Natural killer cell treated with Interleukin-12 subunit alpha and Interleukin-12 subunit beta and Interleukin-15 and Interleukin-18, amount 100 ng/mL, for 72 hours (primary cell): ENCODE data around the gene SMURF1. TPM values are rescaled to one million over a fixed set of nuclear protein-coding genes. Genes with fewer than 3 reads are reported as not detected.
"Not testable (repeated sequence)": the region's sequence is repeated elsewhere in the genome, so short reads cannot be mapped to it uniquely, and the experiment has no call there.

Experiments used
- ATAC-seq, 2 donors: fragments of 150-1000 bp; cut with Tn5 transposase in 1 of 2; sonication (Bioruptor Pico), chemical (Tn5 transposase) in 1 of 2; 2 replicates each; pipeline ENCODE4 v1.10.0; 2021
- DNase-seq: peaks from one replicate; pipeline ENCODE4 v3.0.0; 2022; ENCODE audit warnings: low spot score
- H3K27ac Mint-ChIP-seq, 2 donors: 1 replicate in 1 of 2; 2 replicates in 1 of 2; pipeline ENCODE4 v1.8.0; 2022; ENCODE audit warnings: mixed read lengths in 2 of 2, mild to moderate bottlenecking in 1 of 2, moderate library complexity in 1 of 2
- H3K27me3 Mint-ChIP-seq, 2 donors: 1 replicate in 1 of 2; 2 replicates in 1 of 2; pipeline ENCODE4 v1.8.0; 2022; ENCODE audit warnings: mixed read lengths in 2 of 2
- H3K36me3 Mint-ChIP-seq: one replicate; pipeline ENCODE4 v1.8.0; 2022; ENCODE audit warnings: mixed read lengths
- H3K4me1 Mint-ChIP-seq, 2 donors: 1 replicate in 1 of 2; 2 replicates in 1 of 2; pipeline ENCODE4 v1.8.0; 2022; ENCODE audit warnings: low read depth in 2 of 2, mixed read lengths in 2 of 2, mild to moderate bottlenecking in 1 of 2
- H3K4me3 Mint-ChIP-seq: one replicate; pipeline ENCODE4 v1.8.0; 2022; ENCODE audit warnings: mixed read lengths
- H3K9me3 Mint-ChIP-seq: 2 replicates; pipeline ENCODE4 v1.8.0; 2022; ENCODE audit warnings: mixed read lengths
- total RNA-seq, 2 donors: library from RNA; stranded (reverse); gene quantifications; one replicate each; pipeline ENCODE4 v1.2.3, GENCODE V29; 2022

The SMURF1 gene
- total RNA-seq, 2 donors from 2014 or later = 19.9 to 27.1 TPM

DNA sequence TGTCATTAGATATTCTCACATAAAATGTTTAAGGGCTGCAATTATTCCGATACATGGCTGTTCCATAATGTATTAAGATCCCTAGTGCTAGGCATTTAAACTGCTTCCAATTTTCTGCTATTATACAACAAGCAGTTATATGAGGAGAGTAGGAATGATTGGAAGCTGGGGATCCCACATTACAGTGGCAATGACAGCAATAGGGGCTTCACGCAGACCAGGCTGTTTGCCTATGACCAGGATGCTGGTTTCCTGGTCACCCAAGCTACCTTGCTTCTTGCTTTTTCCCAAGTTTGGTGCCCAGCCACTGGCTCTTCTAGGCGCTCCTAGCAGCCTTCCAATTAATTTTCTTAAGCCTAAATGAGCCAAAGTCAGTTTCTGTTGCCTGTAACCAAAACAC lies 39.3 kb downstream of the SMURF1 start:
- no peaks in the 10 kb centered on the region for H3K27me3 Mint-ChIP-seq
- H3K4me1 Mint-ChIP-seq = peaks cover 50 to 59% of the 10 kb centered on the region in 2 donors
- peak overlapping the region in 1 of 2 donors; percentile 72 for H3K27ac Mint-ChIP-seq
- no peaks in the 10 kb centered on the region for H3K36me3 Mint-ChIP-seq
- no peak for DNase-seq
- ATAC-seq = no peak
- no peaks in the 10 kb centered on the region for H3K9me3 Mint-ChIP-seq
- H3K4me3 Mint-ChIP-seq = peak overlapping the region; percentile 48

DNA sequence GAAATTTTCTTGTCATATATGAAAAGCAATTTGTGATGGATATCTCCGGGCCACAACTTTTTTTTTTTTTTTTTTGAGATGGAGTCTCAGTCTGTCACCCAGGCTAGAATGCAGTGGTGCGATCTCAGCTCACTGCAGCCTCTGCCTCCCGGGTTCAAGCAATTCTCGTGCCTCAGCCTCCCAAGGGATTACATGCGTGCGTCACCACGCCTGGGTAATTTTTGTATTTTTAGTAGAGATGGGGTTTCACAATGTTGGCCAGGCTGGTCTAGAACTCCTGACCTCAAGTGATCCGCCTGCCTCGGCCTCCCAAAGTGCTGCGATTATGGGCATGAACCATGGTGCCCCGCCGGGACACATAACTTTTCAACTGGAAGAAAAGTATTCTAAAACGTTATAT lies 40.1 kb downstream of the SMURF1 start:
- H3K4me3 Mint-ChIP-seq = peak overlapping the region; percentile 34

DNA sequence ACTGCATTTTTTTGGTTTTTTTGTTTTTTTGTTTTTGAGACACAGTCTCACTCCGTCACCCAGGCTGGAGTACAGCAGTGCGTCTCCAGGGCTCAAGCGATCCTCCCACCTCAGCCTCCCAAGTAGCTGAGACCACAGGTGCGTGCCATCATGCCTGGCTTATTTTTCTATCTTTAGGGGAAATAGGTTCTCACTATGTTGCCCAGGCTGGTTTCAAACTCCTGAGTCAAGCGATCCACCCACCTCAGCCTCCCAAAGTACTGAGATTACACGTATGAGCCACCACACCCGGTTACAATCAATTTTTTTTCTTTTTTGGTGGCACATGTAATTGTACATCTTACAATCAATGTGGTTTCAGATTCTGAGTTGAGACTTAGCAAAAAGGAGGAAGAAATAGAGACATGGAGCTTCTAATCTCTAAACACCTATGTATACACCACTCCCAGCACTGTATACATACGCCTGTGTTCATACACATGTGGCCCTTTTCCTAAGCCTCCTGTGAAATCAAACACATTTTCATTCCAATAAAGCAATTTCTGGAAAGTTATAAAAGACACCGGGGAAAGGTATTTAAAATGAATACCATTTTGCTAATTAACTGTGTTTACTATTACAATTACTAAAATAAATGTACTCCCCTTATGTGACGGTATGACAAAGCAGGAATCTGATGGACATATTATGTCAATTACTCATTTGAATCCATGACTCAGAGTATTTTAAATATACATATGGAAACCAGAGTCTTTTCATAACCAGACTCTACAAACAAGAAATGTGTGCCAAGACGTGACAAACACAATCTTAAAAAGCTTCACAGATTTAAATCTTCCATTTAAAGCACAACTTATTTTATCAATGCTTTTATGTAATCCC lies 40.9 kb downstream of the SMURF1 start:
- Mint-ChIP-seq H3K36me3 (peaks cover 6% of the 10 kb centered on the region), H3K9me3 (no peaks in the 10 kb centered on the region), H3K27ac (peak overlapping the region in 1 of 2 donors; percentile 72), H3K27me3 (no peaks in the 10 kb centered on the region), H3K4me3 (peak overlapping the region; percentile 34), H3K4me1 (peaks cover 52 to 59% of the 10 kb centered on the region in 2 donors)
- peak in 1 of 2 donors; percentile 80 for ATAC-seq
- DNase-seq = no peak

More for the DNA sequence above, 40.1 kb downstream of the SMURF1 start:
- H3K9me3 Mint-ChIP-seq, H3K27me3 Mint-ChIP-seq, H3K36me3 Mint-ChIP-seq, DNase-seq, ATAC-seq: not testable (repeated sequence)
- H3K4me1 Mint-ChIP-seq = peaks cover 48 to 56% of the 10 kb centered on the region in 2 donors
- peak overlapping the region in 1 of 2 donors; percentile 72 for H3K27ac Mint-ChIP-seq

DNA sequence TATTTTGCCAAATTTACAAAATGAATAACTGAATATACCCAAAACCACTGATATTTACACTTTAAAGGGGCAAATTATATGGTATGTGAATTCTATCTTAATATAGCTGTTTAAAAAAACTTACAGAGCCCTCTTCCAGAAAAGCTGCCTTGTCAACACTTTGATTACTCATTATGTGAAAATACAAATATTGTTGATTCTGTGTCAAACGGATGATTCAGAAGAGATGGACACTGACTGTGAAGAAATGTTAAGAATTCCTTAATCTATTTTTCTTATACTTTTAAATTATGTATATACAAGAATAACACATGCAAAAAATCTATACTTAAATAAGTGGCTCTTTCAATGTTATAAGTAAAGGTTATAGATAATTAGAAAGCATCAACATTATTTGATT lies 41.5 kb downstream of the SMURF1 start:
- no peak overlapping the region for H3K4me3 Mint-ChIP-seq
- H3K27ac Mint-ChIP-seq = peak overlapping the region in 1 of 2 donors; percentile 72
- no peaks in the 10 kb centered on the region for H3K27me3 Mint-ChIP-seq
- DNase-seq (no peak), ATAC-seq (no peak)
- no peaks in the 10 kb centered on the region for H3K9me3 Mint-ChIP-seq
- peaks cover 45 to 55% of the 10 kb centered on the region in 2 donors for H3K4me1 Mint-ChIP-seq
- peaks cover 6% of the 10 kb centered on the region for H3K36me3 Mint-ChIP-seq

DNA sequence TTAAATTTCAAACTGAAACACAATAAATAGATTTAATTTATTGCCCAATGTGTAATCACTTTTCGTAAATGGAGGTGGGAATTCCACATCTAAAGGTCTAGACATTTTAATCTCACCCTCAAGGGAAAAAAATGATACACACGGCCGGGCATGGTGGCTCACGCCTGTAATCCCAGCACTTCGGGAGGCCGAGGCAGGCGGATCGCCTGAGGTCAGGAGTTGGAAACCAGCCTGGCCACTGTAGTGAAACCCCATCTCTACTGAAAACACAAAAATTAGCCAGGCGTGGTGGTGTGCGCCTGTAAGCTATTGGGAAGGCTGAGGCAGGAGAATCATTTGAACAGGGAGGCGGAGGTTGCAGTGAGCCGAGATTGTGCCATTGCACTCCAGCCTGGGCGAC lies 42.4 kb downstream of the SMURF1 start:
- not testable (repeated sequence) for H3K4me3 Mint-ChIP-seq, H3K27me3 Mint-ChIP-seq, ATAC-seq, H3K36me3 Mint-ChIP-seq, H3K27ac Mint-ChIP-seq, DNase-seq, H3K9me3 Mint-ChIP-seq
- peaks cover 47 to 62% of the 10 kb centered on the region in 2 donors for H3K4me1 Mint-ChIP-seq

DNA sequence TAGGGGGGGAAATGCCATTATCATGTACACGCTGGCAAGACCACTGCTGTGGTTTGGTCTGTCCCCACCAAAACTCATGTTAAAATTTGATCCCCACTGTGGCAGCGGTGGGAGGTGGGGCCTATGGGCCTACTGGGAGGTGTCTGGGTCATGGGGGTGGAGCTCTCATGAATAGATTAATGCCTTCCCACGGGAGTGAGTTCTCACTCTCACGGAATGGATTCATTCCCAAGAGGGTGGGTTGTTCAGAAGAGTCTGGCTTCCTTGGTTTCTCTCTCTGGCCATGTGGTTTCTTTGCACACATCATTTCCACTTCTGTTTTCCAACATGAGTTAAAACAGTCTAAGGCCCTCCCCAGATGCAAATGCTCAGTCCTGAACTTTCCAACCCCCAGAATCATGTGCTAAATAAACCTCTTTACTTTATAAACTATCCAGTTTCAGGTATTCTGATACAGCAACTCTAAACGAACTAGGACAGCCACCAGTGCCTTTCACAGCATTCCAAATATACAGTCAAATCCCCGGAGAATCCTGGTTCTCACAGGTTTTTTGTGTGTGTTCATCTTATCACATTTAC lies 44.3 kb downstream of the SMURF1 start:
- no peak for DNase-seq
- no peak for ATAC-seq
- H3K27me3 Mint-ChIP-seq = no peaks in the 10 kb centered on the region
- H3K4me1 Mint-ChIP-seq = peaks cover 42 to 52% of the 10 kb centered on the region in 2 donors
- H3K4me3 Mint-ChIP-seq = no peak overlapping the region
- H3K9me3 Mint-ChIP-seq = no peaks in the 10 kb centered on the region
- H3K36me3 Mint-ChIP-seq = peaks cover 12% of the 10 kb centered on the region
- no peak overlapping the region for H3K27ac Mint-ChIP-seq

DNA sequence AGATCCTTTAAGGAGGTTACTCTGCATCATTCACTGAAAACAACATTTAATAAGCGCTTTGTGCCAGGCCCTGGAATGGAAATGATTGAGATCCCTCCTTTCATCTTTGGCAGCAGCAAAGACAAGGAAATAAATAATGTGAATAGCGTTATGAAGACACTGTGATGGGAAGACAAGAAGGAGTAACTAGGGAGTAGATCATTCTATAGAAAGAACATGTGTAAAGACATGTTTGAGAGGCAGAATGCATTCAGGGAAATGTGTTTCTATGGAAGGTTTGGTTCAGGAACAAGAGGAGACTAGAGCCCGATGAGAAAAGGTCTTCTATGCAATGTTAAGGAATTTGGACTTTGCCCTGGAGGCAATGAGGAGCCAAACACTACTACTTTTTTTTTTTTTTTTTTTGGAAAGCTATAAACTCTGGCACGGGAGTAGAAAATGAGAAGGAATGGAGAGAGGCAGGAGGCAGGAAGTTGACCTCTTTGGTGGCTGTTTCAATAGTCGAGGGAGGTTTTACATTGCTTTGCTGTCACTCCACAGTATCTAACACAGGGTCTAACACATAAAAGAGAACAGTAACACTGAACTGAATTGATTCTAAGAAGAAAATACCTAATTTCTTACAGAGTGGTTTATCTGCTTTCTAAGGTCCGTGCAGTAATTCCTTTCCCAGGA lies 44.9 kb downstream of the SMURF1 start:
- Mint-ChIP-seq H3K4me3 (no peak overlapping the region), H3K36me3 (peaks cover 12% of the 10 kb centered on the region), H3K4me1 (peaks cover 41 to 52% of the 10 kb centered on the region in 2 donors), H3K9me3 (no peaks in the 10 kb centered on the region), H3K27ac (no peak overlapping the region), H3K27me3 (no peaks in the 10 kb centered on the region)
- ATAC-seq (no peak), DNase-seq (no peak)

DNA sequence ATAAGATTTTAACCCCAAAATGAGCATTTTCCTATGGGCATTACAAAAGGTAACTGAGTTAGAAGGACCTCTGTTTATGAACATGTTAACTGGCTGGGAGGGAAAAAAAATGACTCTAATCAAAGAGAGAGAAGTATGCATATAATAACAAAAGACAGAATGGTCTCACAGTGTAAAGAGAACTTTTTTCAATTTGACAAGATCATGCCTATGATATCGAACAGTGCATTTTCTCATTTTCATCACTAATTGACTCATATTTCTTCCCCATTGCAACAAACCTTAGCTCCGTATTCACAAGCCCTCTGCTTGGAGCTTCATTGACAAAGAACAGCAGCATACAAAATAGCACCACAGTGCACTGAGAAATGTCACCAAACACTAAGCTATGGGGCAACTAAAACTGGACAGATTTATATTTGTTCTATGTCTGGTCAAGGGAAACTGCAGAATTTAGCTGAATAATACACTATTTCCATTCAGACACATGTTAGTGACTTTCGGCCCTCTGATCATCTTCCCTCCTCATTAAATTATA lies 45.6 kb downstream of the SMURF1 start:
- peaks cover 12% of the 10 kb centered on the region for H3K36me3 Mint-ChIP-seq
- no peak overlapping the region for H3K4me3 Mint-ChIP-seq
- H3K4me1 Mint-ChIP-seq = peaks cover 39 to 49% of the 10 kb centered on the region in 2 donors
- no peaks in the 10 kb centered on the region for H3K9me3 Mint-ChIP-seq
- no peak for DNase-seq
- no peak for ATAC-seq
- no peaks in the 10 kb centered on the region for H3K27me3 Mint-ChIP-seq
- H3K27ac Mint-ChIP-seq = no peak overlapping the region

DNA sequence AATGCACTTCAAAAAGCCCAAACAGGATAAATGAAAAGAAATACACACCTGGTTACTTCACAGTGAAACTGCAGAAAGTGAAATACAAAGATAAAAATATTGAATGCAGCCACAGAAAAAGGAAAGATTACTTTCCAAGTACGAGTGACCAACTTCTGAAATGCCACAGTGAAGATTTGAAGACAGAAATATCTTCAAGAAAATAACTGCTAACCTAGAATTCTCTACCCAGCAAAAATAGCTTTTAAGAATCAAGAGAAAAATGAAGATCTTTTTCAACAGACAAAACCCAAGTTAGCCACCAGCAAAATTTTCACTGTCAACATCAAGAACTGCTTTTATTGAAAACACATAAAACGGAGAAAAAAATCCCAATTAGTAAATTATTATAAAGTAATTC lies 46.2 kb downstream of the SMURF1 start:
- DNase-seq (no peak), ATAC-seq (no peak)
- Mint-ChIP-seq H3K9me3 (no peaks in the 10 kb centered on the region), H3K4me1 (peaks cover 33 to 43% of the 10 kb centered on the region in 2 donors), H3K27ac (no peak overlapping the region), H3K27me3 (no peaks in the 10 kb centered on the region), H3K36me3 (peaks cover 12% of the 10 kb centered on the region), H3K4me3 (no peak overlapping the region)

DNA sequence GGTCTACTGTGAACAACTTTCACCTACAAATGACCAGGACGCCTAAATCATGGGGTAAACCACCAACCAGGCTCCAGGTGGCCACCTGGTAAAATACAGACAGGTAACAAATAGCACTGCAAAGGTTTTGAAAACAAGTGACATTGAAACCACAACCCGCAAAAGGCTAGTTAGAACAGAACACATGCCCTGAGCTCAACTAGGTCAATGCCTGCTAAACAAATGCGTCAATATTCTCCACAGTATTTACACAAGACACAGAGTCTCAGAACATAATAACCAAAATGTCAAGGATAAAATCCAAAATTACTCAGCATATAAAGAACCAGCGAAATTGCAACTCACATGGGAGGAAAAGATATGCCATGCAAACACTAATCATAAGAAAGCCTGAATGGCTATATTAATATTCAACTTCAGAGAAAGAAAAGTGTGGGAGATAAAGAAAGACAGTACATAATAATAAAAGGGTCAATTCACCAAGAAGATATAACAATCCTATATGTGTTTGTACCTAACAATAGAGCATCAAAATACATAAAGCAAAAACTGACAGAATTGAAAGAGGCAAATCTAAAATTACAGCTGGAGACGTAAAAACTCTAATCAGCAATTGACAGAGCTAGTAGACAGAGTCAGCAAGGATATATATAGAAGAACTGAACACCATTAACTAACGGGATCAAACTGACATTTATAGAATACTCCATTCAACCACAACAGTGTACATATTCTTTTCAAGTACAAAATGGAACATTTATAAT lies 47.6 kb downstream of the SMURF1 start:
- DNase-seq = no peak
- ATAC-seq = no peak
- no peaks in the 10 kb centered on the region for H3K9me3 Mint-ChIP-seq
- H3K36me3 Mint-ChIP-seq = peaks cover 12% of the 10 kb centered on the region
- H3K4me3 Mint-ChIP-seq = no peak overlapping the region
- H3K4me1 Mint-ChIP-seq = peaks cover 39 to 46% of the 10 kb centered on the region in 2 donors
- no peaks in the 10 kb centered on the region for H3K27me3 Mint-ChIP-seq
- no peak overlapping the region for H3K27ac Mint-ChIP-seq

DNA sequence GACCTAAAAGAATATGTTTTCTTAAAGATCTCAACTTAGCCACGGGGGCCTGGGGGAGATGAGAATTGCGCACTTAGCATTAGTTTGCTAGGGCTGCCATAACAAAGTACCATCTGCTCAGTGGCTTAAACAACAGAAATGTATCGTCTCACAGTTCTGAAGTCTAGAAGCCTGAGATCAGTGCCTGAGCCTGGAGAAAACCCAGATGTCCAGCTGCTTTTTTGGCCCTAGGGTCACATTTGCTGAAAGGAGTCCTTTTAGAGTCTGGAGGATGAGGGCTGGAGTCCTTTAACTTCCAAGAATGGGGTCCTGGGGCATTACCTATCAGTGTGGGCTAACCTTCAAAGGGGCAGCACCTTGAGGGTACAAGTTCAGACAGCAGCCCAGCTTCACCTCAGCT lies 48.2 kb downstream of the SMURF1 start:
- no peaks in the 10 kb centered on the region for H3K9me3 Mint-ChIP-seq
- no peak overlapping the region for H3K27ac Mint-ChIP-seq
- no peaks in the 10 kb centered on the region for H3K27me3 Mint-ChIP-seq
- DNase-seq = no peak
- ATAC-seq = no peak
- peaks cover 37 to 44% of the 10 kb centered on the region in 2 donors for H3K4me1 Mint-ChIP-seq
- no peak overlapping the region for H3K4me3 Mint-ChIP-seq
- H3K36me3 Mint-ChIP-seq = peaks cover 12% of the 10 kb centered on the region

DNA sequence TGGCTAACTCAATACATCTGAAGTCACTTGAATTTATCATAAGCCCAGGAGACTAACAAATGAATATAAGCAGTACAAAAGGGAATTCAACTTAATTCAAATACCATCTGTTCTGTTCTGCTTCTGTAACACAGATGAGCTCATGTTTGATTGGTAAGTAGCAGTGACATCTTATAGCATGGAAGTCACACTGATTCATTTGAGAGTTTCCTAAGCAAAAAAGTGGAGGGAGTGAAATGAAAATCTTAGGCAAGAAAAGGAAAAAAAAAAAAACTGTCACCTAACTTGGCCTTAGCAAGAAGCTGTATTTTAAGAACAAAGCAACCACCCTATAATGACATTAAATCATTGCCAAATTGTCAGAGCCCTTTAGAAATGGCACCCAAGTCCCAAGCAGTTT lies 49.5 kb downstream of the SMURF1 start:
- ATAC-seq = no peak
- H3K4me1 Mint-ChIP-seq = peaks cover 34 to 45% of the 10 kb centered on the region in 2 donors
- H3K36me3 Mint-ChIP-seq = peaks cover 12% of the 10 kb centered on the region
- H3K4me3 Mint-ChIP-seq = no peak overlapping the region
- DNase-seq = no peak
- H3K9me3 Mint-ChIP-seq = no peaks in the 10 kb centered on the region
- H3K27me3 Mint-ChIP-seq = no peaks in the 10 kb centered on the region
- H3K27ac Mint-ChIP-seq = no peak overlapping the region

DNA sequence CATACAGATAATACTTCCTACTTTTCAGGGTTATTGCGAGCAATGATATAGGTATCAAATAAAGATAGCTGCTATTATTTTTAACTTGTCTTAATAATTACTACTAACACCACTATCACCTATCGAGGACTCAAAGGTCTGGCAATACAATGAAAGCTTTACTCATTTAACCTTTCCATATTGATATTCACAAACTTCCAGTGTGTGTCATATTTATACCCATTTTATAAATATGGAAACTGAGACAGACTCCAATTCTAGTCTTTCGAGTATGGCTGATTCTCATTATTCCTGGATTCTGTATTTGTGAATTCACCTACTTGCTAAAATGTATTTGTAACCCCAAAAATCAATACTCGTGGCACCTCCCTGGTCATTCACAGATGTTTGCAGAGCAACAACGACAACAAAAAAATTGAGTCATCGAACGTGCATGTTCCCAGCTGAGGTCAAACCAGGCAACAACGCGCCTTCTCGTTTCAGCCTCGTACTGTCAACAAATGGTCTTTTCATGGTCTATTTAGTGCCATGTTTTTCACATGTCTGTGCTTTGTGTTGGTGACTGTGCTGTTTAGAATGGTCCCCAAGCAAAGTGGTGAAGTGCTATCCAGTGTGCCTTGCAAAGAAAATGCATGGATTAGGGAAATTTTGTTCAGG lies 51.7 kb downstream of the SMURF1 start:
- no peaks in the 10 kb centered on the region for H3K9me3 Mint-ChIP-seq
- H3K27ac Mint-ChIP-seq = no peak overlapping the region
- no peaks in the 10 kb centered on the region for H3K27me3 Mint-ChIP-seq
- DNase-seq = no peak
- H3K4me1 Mint-ChIP-seq = peaks cover 22 to 33% of the 10 kb centered on the region in 2 donors
- peaks cover 11% of the 10 kb centered on the region for H3K36me3 Mint-ChIP-seq
- ATAC-seq = no peak
- H3K4me3 Mint-ChIP-seq = no peak overlapping the region
